ENCODE measurements around the gene SLC25A41.

Gene SLC25A41

DNA sequence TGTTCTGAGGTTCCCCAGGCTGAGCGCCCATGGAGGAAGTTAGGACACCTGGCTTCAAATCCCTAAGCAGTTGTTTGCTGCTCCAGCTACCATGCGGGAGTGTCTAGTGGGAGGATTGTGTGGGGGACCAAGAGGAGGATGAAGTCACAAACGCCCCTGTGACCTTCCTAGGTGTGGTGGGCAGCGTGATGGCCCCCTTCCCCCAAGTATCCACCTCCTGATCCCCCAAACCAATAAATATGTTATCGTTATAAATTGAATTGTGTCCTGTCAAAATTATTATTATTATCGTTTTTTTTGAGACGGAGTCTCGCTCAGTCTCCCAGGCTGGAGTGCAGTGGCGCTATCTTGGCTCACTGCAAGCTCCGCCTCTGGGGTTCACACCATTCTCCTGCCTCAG is at the start of gene SLC25A41:
Gene SLC25A41 (minus strand): TSS at position 101 of the 400 bp plus-strand sequence. CDS start 70 bp downstream, at position 31.
- DNase-seq (ENCODE audit: low read depth in 2 of 2) = no peak
- TF ChIP-seq, protein P1, sequence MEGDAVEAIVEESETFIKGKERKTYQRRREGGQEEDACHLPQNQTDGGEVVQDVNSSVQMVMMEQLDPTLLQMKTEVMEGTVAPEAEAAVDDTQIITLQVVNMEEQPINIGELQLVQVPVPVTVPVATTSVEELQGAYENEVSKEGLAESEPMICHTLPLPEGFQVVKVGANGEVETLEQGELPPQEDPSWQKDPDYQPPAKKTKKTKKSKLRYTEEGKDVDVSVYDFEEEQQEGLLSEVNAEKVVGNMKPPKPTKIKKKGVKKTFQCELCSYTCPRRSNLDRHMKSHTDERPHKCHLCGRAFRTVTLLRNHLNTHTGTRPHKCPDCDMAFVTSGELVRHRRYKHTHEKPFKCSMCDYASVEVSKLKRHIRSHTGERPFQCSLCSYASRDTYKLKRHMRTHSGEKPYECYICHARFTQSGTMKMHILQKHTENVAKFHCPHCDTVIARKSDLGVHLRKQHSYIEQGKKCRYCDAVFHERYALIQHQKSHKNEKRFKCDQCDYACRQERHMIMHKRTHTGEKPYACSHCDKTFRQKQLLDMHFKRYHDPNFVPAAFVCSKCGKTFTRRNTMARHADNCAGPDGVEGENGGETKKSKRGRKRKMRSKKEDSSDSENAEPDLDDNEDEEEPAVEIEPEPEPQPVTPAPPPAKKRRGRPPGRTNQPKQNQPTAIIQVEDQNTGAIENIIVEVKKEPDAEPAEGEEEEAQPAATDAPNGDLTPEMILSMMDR (IDR thresholded peaks at IDR 0.05; ENCODE audit: low read depth, low read length) = no peak
- H3K4me3 ChIP-seq (replicated peaks in 1 of 2; ENCODE audit: low read depth in 2 of 2, low read length in 2 of 2) = no peak within 1 kb of the TSS

DNA sequence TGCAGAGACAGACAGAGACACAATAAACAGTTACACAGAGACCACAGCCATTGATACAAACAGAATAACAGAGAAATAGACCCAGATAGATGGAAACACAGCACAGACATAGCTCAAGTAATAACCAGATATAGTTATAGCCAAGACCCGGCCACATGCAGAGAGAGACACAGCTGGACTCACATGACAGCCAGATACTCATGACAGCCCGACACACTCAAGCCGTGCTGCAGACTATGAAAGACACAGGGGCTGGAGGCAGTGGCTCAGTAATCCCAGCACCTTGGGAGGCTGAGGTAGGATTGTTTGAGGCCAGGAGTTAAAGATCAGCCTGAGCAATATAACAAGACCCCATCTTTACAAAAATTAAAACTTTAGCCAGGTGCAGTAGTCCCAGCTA is 49.7 kb upstream of the SLC25A41 start:
- H3K4me3 ChIP-seq (replicated peaks in 1 of 2; ENCODE audit: low read depth in 2 of 2, low read length in 2 of 2) = no peak overlapping the region
- TF ChIP-seq, protein P1 (IDR thresholded peaks at IDR 0.05; ENCODE audit: low read depth, low read length) = no peak
- no peak for DNase-seq (ENCODE audit: low read depth in 2 of 2)

- no peak overlapping the region for H3K4me3 ChIP-seq (replicated peaks in 1 of 2; ENCODE audit: low read depth in 2 of 2, low read length in 2 of 2)
- DNase-seq (ENCODE audit: low read depth in 2 of 2) = no peak
- TF ChIP-seq, protein P1 (IDR thresholded peaks at IDR 0.05; ENCODE audit: low read depth, low read length) = no peak
Measured at GRCh38 chr19:6482343-6482686, 48.8 kb upstream of the SLC25A41 start.

GRCh38 chr19:6481541-6482342 is 48.2 kb upstream of the SLC25A41 start, which contains the start of gene DENND1C:
Gene DENND1C (minus strand): TSS chr19:6481787. CDS start chr19:6481695, 92 bp downstream.
- H3K4me3 ChIP-seq (replicated peaks in 1 of 2; ENCODE audit: low read depth in 2 of 2, low read length in 2 of 2) = no peak within 1 kb of the TSS

DNA sequence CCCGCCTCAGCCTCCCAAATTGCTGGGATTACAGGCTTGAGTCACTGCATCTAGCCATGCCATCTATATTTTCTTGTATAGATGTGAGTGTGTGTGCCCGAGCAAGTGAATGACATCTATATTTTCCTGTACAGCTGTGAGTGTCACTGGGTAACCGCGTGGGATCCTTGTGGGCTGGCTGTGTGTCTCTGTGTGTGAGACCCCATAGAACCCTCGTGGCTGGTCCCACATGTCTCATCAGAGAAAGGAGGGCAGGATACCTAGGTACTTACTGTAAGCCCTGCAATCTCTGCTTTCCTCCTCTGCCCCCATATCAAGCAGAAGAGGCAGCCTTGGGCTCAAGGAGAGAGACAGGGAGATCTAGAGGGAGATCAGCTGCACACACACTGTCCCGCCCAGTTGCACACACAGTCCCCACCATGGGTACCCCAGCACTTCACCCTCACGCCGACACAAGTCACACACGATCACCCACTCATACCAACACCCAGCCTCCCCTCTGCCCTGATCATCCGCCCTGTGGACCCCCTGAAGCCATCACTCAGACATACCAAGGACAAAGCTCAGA is 47.4 kb upstream of the SLC25A41 start:
- DNase-seq (ENCODE audit: low read depth in 2 of 2) = no peak
- no peak overlapping the region for H3K4me3 ChIP-seq (replicated peaks in 1 of 2; ENCODE audit: low read depth in 2 of 2, low read length in 2 of 2)
- TF ChIP-seq, protein P1 (IDR thresholded peaks at IDR 0.05; ENCODE audit: low read depth, low read length) = no peak

More at GRCh38 chr19:6481541-6482342, 48.2 kb upstream of the SLC25A41 start, which contains the start of gene DENND1C:
- DNase-seq (ENCODE audit: low read depth in 2 of 2) = peak in 1 of 2 donors; percentile 16
- TF ChIP-seq, protein P1 (IDR thresholded peaks at IDR 0.05; ENCODE audit: low read depth, low read length) = peak; percentile 55

- TF ChIP-seq, protein P1 (IDR thresholded peaks at IDR 0.05; ENCODE audit: low read depth, low read length) = no peak
- H3K4me3 ChIP-seq (replicated peaks in 1 of 2; ENCODE audit: low read depth in 2 of 2, low read length in 2 of 2) = no peak overlapping the region
- DNase-seq (ENCODE audit: low read depth in 2 of 2) = no peak
Measured at GRCh38 chr19:6479836-6480398, 46.4 kb upstream of the SLC25A41 start.
